WTC11 (cell line): Measurements from ENCODE around the gene TMA7. TPM values are rescaled to one million over a fixed set of nuclear protein-coding genes. Genes with fewer than 3 reads are reported as not detected.

Experiments used
- ATAC-seq: fragments of 200-7000 bp; cut with Tn5 transposase; 2 replicates; pipeline ENCODE4 v1.10.0; 2021; ENCODE audit warnings: mild to moderate bottlenecking, moderate library complexity
- CTCF ChIA-PET: fragments of 300-600 bp; sonication (Branson Sonifier 250); formaldehyde crosslinking; loops from one replicate; lab custom pipeline; 2021; ENCODE audit warnings: antibody characterized with exemption; lab: Charles Lee
- POLR2A ChIA-PET: fragments of 350-600 bp; sonication (Branson Sonifier 250); formaldehyde crosslinking; loops from one replicate; lab custom pipeline; 2021; ENCODE audit warnings: antibody characterized with exemption; lab: Charles Lee
- DNase-seq: peaks from one replicate; pipeline ENCODE4 v3.0.0; 2021; ENCODE audit warnings: low spot score
- H3K27ac Mint-ChIP-seq: 2 replicates; pipeline ENCODE4 v1.8.0; 2021; ENCODE audit warnings: mixed read lengths
- H3K27me3 Mint-ChIP-seq: 2 replicates; pipeline ENCODE4 v1.8.0; 2021; ENCODE audit warnings: low read depth, mild to moderate bottlenecking, moderate library complexity, mixed read lengths
- H3K36me3 Mint-ChIP-seq: 2 replicates; pipeline ENCODE4 v1.8.0; 2021; ENCODE audit warnings: mixed read lengths
- H3K4me1 Mint-ChIP-seq: 2 replicates; pipeline ENCODE4 v1.8.0; 2022; ENCODE audit warnings: mixed read lengths
- H3K4me3 Mint-ChIP-seq: 2 replicates; pipeline ENCODE4 v1.8.0; 2021; ENCODE audit warnings: mild to moderate bottlenecking, moderate library complexity, mixed read lengths
- H3K9me3 Mint-ChIP-seq: 2 replicates; pipeline ENCODE4 v1.8.0; 2021; ENCODE audit warnings: mixed read lengths
- CREB1 ChIP-seq: sonication (generic); formaldehyde crosslinking; IDR thresholded peaks from 2 replicates; pipeline ENCODE4 v1.8.0; 2023; ENCODE audit warnings: mild to moderate bottlenecking, missing genetic modification reagents
- ETV6 ChIP-seq: sonication (generic); formaldehyde crosslinking; IDR thresholded peaks from 2 replicates; pipeline ENCODE4 v1.8.1; 2022; ENCODE audit warnings: mild to moderate bottlenecking, missing genetic modification reagents
- FOXP1 ChIP-seq: sonication (generic); formaldehyde crosslinking; IDR thresholded peaks from 2 replicates; pipeline ENCODE4 v1.8.0; 2022; ENCODE audit warnings: missing genetic modification reagents, mild to moderate bottlenecking, moderate library complexity, borderline replicate concordance
- GRHL2 ChIP-seq: fragments of 250-450 bp; sonication (Bioruptor Pico); IDR thresholded peaks from 2 replicates; pipeline ENCODE4 v1.8.0; 2022; ENCODE audit warnings: mild to moderate bottlenecking, moderate library complexity; ENCODE audit not compliant: insufficient replicate concordance, severe bottlenecking
- NR3C1 ChIP-seq: sonication (generic); formaldehyde crosslinking; conservative IDR thresholded peaks from 2 replicates; pipeline ENCODE4 v1.8.1; 2023; ENCODE audit warnings: low read depth, mild to moderate bottlenecking, missing genetic modification reagents
- SMAD3 ChIP-seq: sonication (generic); formaldehyde crosslinking; IDR thresholded peaks from 2 replicates; pipeline ENCODE4 v1.8.0; 2022; ENCODE audit warnings: missing genetic modification reagents, mild to moderate bottlenecking, borderline replicate concordance
- SOX15 ChIP-seq: fragments of 250-450 bp; sonication (Bioruptor Pico); IDR thresholded peaks from 2 replicates; pipeline ENCODE4 v1.9.0; 2021; ENCODE audit warnings: mild to moderate bottlenecking
- TEAD4 ChIP-seq: sonication (generic); formaldehyde crosslinking; IDR thresholded peaks from 2 replicates; pipeline ENCODE4 v1.8.0; 2022; ENCODE audit warnings: mild to moderate bottlenecking, missing genetic modification reagents
- TP53 ChIP-seq: sonication (generic); formaldehyde crosslinking; IDR thresholded peaks from 2 replicates; pipeline ENCODE4 v1.8.1; 2023; ENCODE audit warnings: mild to moderate bottlenecking, missing genetic modification reagents
- ZBTB21 ChIP-seq: sonication (generic); formaldehyde crosslinking; IDR thresholded peaks from 2 replicates; pipeline ENCODE4 v1.8.1; 2023; ENCODE audit warnings: mild to moderate bottlenecking, missing genetic modification reagents, borderline replicate concordance
- ZNF317 ChIP-seq: sonication (generic); formaldehyde crosslinking; IDR thresholded peaks from 2 replicates; pipeline ENCODE4 v1.8.1; 2023; ENCODE audit warnings: low read depth, mild to moderate bottlenecking, moderate library complexity, missing genetic modification reagents, borderline replicate concordance
- ZNF396 ChIP-seq: fragments of 250-450 bp; sonication (Bioruptor Pico); IDR thresholded peaks from 2 replicates; pipeline ENCODE4 v1.8.0; 2021; ENCODE audit warnings: mild to moderate bottlenecking, moderate library complexity, borderline replicate concordance
- total RNA-seq: library from RNA; stranded (reverse); gene quantifications from 3 replicates; pipeline ENCODE4 v1.2.3, GENCODE V29; 2021
- TF ChIP-seq, protein P1 (sequence below): sonication (generic); formaldehyde crosslinking; IDR thresholded peaks from 2 replicates; pipeline ENCODE4 v1.8.1; 2022; ENCODE audit warnings: low read depth, mild to moderate bottlenecking, moderate library complexity, missing genetic modification reagents, borderline replicate concordance
- TF ChIP-seq, protein P2 (sequence below): sonication (generic); formaldehyde crosslinking; IDR thresholded peaks from 2 replicates; pipeline ENCODE4 v1.8.1; 2023; ENCODE audit warnings: mild to moderate bottlenecking, missing genetic modification reagents, moderate library complexity
- TF ChIP-seq, protein P3 (sequence below): sonication (generic); formaldehyde crosslinking; IDR thresholded peaks from 2 replicates; pipeline ENCODE4 v1.8.0; 2022; ENCODE audit warnings: mild to moderate bottlenecking, missing genetic modification reagents
- TF ChIP-seq, protein P4 (sequence below): sonication (generic); formaldehyde crosslinking; conservative IDR thresholded peaks from 2 replicates; pipeline ENCODE4 v1.8.1; 2022; ENCODE audit warnings: mild to moderate bottlenecking, missing genetic modification reagents
- TF ChIP-seq, protein P5 (sequence below): sonication (generic); formaldehyde crosslinking; IDR thresholded peaks from 2 replicates; pipeline ENCODE4 v1.8.1; 2022; ENCODE audit warnings: missing genetic modification reagents, borderline replicate concordance
- TF ChIP-seq, protein P6 (sequence below): fragments of 250-450 bp; sonication (Bioruptor Pico); IDR thresholded peaks from 2 replicates; pipeline ENCODE4 v1.9.0; 2021; ENCODE audit warnings: moderate library complexity, mild to moderate bottlenecking, inconsistent platforms, borderline replicate concordance
- TF ChIP-seq, protein P7 (sequence below): fragments of 250-450 bp; sonication (Bioruptor Pico); IDR thresholded peaks from 2 replicates; pipeline ENCODE4 v1.9.0; 2021; ENCODE audit warnings: mild to moderate bottlenecking

TMA7 gene
- total RNA-seq, 1 experiment from 2014 or later = 318 TPM

DNA sequence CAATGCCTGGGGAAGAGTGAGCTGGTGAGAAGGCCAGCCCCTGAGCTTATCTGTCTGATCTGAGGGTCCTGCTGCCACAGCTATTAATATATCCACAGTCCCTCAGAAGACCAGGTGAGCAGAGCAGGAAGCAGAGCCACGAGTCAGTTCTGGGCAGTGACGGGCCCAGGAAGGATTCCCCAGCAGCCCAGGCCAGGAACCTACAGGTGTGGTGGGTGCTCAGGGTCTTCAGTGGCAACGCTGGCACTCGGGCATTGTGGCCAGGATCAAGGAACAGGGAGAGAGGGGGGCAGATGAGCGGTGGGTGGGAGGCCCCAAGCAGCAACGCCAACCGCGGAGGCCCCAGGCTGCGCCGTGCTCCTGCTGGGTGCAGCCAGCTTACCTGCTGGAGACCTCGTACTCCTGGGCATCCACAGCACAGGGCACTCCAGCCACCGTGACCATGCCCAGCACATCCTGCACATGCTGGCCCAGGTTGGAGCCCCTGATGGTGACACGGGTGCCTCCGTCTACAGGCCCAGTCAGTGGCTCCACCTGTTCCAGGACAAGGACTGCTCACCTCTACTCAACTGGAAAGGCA, 22.4 kb upstream of the TMA7 start:
- POLR2A ChIA-PET = no interaction called here
- ATAC-seq (no peak), DNase-seq (no peak)
- Mint-ChIP-seq H3K4me3 (no peak overlapping the region), H3K9me3 (no peaks in the 10 kb centered on the region), H3K27me3 (no peaks in the 10 kb centered on the region), H3K4me1 (no peaks in the 10 kb centered on the region), H3K36me3 (peaks cover 35% of the 10 kb centered on the region), H3K27ac (no peak overlapping the region)
- TF ChIP-seq, protein P1, sequence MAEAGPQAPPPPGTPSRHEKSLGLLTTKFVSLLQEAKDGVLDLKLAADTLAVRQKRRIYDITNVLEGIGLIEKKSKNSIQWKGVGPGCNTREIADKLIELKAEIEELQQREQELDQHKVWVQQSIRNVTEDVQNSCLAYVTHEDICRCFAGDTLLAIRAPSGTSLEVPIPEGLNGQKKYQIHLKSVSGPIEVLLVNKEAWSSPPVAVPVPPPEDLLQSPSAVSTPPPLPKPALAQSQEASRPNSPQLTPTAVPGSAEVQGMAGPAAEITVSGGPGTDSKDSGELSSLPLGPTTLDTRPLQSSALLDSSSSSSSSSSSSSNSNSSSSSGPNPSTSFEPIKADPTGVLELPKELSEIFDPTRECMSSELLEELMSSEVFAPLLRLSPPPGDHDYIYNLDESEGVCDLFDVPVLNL (CRISPR knock-in tag) = no peak
- no peak for TF ChIP-seq ETV6 (CRISPR knock-in tag)
- TF ChIP-seq, protein P2, sequence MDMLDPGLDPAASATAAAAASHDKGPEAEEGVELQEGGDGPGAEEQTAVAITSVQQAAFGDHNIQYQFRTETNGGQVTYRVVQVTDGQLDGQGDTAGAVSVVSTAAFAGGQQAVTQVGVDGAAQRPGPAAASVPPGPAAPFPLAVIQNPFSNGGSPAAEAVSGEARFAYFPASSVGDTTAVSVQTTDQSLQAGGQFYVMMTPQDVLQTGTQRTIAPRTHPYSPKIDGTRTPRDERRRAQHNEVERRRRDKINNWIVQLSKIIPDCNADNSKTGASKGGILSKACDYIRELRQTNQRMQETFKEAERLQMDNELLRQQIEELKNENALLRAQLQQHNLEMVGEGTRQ (CRISPR knock-in tag) = no peak
- TF ChIP-seq, protein P3, sequence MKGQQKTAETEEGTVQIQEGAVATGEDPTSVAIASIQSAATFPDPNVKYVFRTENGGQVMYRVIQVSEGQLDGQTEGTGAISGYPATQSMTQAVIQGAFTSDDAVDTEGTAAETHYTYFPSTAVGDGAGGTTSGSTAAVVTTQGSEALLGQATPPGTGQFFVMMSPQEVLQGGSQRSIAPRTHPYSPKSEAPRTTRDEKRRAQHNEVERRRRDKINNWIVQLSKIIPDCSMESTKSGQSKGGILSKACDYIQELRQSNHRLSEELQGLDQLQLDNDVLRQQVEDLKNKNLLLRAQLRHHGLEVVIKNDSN (CRISPR knock-in tag) = no peak
- TF ChIP-seq FOXP1 (CRISPR knock-in tag) = no peak
- CTCF ChIA-PET = interaction anchor here (1.3 to 18.3 kb wide), 3 partner anchors 9 to 19 kb away, joined by 3 to 218 read pairs (median 4); no protein-coding TSS in a partner anchor

DNA sequence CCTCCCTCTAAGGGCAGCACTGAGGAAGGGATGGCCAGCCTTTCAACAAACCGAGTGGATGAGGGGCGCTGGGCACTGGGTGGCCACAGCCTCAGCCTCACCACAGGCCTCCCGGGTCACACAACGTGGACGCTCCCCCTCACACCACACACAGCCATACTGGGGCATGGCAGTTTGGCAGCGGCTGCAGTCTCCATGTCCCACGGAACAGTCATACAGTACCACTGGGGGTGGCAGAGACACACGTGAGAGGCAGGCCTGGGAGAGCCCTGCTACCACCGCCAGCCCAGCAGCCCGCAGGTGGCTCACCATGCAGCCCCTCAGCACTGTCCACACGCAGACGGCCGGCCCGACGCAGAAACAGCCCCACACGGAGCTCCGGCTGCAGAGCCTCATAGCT, 21.9 kb upstream of the TMA7 start:
- Mint-ChIP-seq H3K27ac (no peak overlapping the region), H3K4me3 (no peak overlapping the region)
- TF ChIP-seq, protein P3 (CRISPR knock-in tag) = no peak
- no peak for TF ChIP-seq GRHL2
- TF ChIP-seq, protein P2 (CRISPR knock-in tag) = no peak
- no peak for TF ChIP-seq ZNF317 (CRISPR knock-in tag)
- TF ChIP-seq, protein P1 (CRISPR knock-in tag) = no peak
- TF ChIP-seq TEAD4 = no peak
- TF ChIP-seq SMAD3 (CRISPR knock-in tag) = no peak
- TF ChIP-seq, all 79 proteins: peak for 0
- Mint-ChIP-seq H3K4me1 (no peaks in the 10 kb centered on the region), H3K9me3 (no peaks in the 10 kb centered on the region), H3K36me3 (peaks cover 31% of the 10 kb centered on the region), H3K27me3 (no peaks in the 10 kb centered on the region)
- no peak for ATAC-seq
- CTCF ChIA-PET = interaction anchor here (1.3 to 18.3 kb wide), 3 partner anchors 9 to 18 kb away, joined by 3 to 218 read pairs (median 4); no protein-coding TSS in a partner anchor
- no peak for DNase-seq
- POLR2A ChIA-PET = no interaction called here

DNA sequence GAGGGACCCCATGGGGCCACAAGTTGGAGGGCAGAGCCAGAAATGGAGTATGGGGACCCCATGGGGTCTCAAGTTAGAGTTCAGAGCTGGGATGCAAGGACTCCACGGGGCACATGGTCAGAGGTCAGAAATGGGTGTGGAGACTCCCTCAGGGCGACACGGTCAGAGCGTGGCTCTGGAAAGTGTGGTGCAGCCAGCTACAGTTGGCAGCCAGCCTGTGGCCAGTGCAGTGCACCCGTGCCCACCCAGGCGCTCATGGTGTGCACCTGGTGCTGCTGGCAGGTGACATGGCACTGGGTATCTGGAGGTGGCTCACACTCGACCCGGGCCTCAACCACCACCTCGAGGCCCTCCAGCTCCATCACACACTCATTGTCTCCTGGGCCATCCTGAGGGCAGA, 21.4 kb upstream of the TMA7 start:
- Mint-ChIP-seq H3K9me3 (no peaks in the 10 kb centered on the region), H3K27ac (no peak overlapping the region), H3K36me3 (peaks cover 26% of the 10 kb centered on the region), H3K27me3 (no peaks in the 10 kb centered on the region), H3K4me1 (no peaks in the 10 kb centered on the region), H3K4me3 (no peak overlapping the region)
- no peak for ATAC-seq
- POLR2A ChIA-PET = no interaction called here
- DNase-seq = no peak
- CTCF ChIA-PET = interaction anchor here (1.3 to 18.3 kb wide), 4 partner anchors 12 to 18 kb away, joined by 4 to 218 read pairs (median 7); no protein-coding TSS in a partner anchor
- no peak for TF ChIP-seq ZBTB21
- TF ChIP-seq, protein P4, sequence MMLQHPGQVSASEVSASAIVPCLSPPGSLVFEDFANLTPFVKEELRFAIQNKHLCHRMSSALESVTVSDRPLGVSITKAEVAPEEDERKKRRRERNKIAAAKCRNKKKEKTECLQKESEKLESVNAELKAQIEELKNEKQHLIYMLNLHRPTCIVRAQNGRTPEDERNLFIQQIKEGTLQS (CRISPR knock-in tag) = no peak
- TF ChIP-seq NR3C1 = no peak
- no peak for TF ChIP-seq SMAD3 (CRISPR knock-in tag)
- no peak for TF ChIP-seq ZNF396 (CRISPR knock-in tag)
- TF ChIP-seq, protein P5, sequence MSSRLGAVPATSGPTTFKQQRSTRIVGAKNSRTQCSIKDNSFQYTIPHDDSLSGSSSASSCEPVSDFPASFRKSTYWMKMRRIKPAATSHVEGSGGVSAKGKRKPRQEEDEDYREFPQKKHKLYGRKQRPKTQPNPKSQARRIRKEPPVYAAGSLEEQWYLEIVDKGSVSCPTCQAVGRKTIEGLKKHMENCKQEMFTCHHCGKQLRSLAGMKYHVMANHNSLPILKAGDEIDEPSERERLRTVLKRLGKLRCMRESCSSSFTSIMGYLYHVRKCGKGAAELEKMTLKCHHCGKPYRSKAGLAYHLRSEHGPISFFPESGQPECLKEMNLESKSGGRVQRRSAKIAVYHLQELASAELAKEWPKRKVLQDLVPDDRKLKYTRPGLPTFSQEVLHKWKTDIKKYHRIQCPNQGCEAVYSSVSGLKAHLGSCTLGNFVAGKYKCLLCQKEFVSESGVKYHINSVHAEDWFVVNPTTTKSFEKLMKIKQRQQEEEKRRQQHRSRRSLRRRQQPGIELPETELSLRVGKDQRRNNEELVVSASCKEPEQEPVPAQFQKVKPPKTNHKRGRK = no peak
- no peak for TF ChIP-seq ZNF317 (CRISPR knock-in tag)
- no peak for TF ChIP-seq CREB1 (CRISPR knock-in tag)
- TF ChIP-seq SOX15 (CRISPR knock-in tag) = no peak
- TF ChIP-seq TP53 (CRISPR knock-in tag) = no peak
- TF ChIP-seq, protein P6, sequence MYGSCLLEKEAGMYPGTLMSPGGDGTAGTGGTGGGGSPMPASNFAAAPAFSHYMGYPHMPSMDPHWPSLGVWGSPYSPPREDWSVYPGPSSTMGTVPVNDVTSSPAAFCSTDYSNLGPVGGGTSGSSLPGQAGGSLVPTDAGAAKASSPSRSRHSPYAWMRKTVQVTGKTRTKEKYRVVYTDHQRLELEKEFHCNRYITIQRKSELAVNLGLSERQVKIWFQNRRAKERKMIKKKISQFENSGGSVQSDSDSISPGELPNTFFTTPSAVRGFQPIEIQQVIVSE = no peak
- TF ChIP-seq, protein P7, sequence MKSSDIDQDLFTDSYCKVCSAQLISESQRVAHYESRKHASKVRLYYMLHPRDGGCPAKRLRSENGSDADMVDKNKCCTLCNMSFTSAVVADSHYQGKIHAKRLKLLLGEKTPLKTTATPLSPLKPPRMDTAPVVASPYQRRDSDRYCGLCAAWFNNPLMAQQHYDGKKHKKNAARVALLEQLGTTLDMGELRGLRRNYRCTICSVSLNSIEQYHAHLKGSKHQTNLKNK (CRISPR knock-in tag) = no peak
